ENCODE measurements around the gene COX7A2L. TPM values are rescaled to one million over a fixed set of nuclear protein-coding genes. Genes with fewer than 3 reads are reported as not detected.
"Not testable (repeated sequence)": the region's sequence is repeated elsewhere in the genome, so short reads cannot be mapped to it uniquely, and the experiment has no call there.

Gene COX7A2L
- polyA plus RNA-seq, 4 donors, result 144 to 337 (median 173) TPM

GRCh38 chr2:42392191-42392590 is 31.2 kb upstream of the COX7A2L start:
- Histone ChIP-seq H3K27ac (ENCODE audit: low read depth in 1 of 3, low read length in 2 of 3) (no peak overlapping the region), H3K27me3 (ENCODE audit: control insufficient read depth in 3 of 3, insufficient read depth in 3 of 3, low read length in 3 of 3) (no peaks in the 10 kb centered on the region), H3K4me3 (ENCODE audit: low read depth in 1 of 3, low read length in 3 of 3) (no peak overlapping the region), H3K36me3 (ENCODE audit: control insufficient read depth in 3 of 3, insufficient read depth in 2 of 3, low read depth in 1 of 3, low read length in 3 of 3) (no peaks in the 10 kb centered on the region), H3K4me1 (ENCODE audit: control insufficient read depth in 3 of 3, insufficient read depth in 2 of 3, low read depth in 1 of 3, low read length in 2 of 3) (no peaks in the 10 kb centered on the region), H3K9me3 (ENCODE audit: control insufficient read depth in 2 of 2, insufficient read depth in 1 of 2, low read depth in 1 of 2, low read length in 1 of 2) (no peaks in the 10 kb centered on the region)
- DNase-seq (no peak), FAIRE-seq (no peak)
- 95 to 100% (median 100%) methylated on average over 1 of the region's 1 CpG for WGBS, 3 donors

GRCh38 chr2:42390401-42390969 is 29.5 kb upstream of the COX7A2L start:
- 77 to 85% (median 82%) methylated on average over 5 of the region's 5 CpGs for WGBS, 3 donors

GRCh38 chr2:42386682-42387081 is 25.7 kb upstream of the COX7A2L start:
- no peak for FAIRE-seq
- no peak overlapping the region for H3K27ac ChIP-seq (ENCODE audit: low read depth in 1 of 3, low read length in 2 of 3)
- H3K27me3 ChIP-seq (ENCODE audit: control insufficient read depth in 3 of 3, insufficient read depth in 3 of 3, low read length in 3 of 3), result no peaks in the 10 kb centered on the region
- H3K4me1 ChIP-seq (ENCODE audit: control insufficient read depth in 3 of 3, insufficient read depth in 2 of 3, low read depth in 1 of 3, low read length in 2 of 3), result peaks cover 0 to 6% (median 0%) of the 10 kb centered on the region in 3 donors
- no peaks in the 10 kb centered on the region for H3K36me3 ChIP-seq (ENCODE audit: control insufficient read depth in 3 of 3, insufficient read depth in 2 of 3, low read depth in 1 of 3, low read length in 3 of 3)
- no peak for DNase-seq
- 88 to 93% (median 93%) methylated on average over 5 of the region's 5 CpGs for WGBS, 3 donors
- H3K4me3 ChIP-seq (ENCODE audit: low read depth in 1 of 3, low read length in 3 of 3), result no peak overlapping the region
- no peaks in the 10 kb centered on the region for H3K9me3 ChIP-seq (ENCODE audit: control insufficient read depth in 2 of 2, insufficient read depth in 1 of 2, low read depth in 1 of 2, low read length in 1 of 2)

More at GRCh38 chr2:42390401-42390969, 29.5 kb upstream of the COX7A2L start:
- H3K27me3 ChIP-seq (ENCODE audit: control insufficient read depth in 3 of 3, insufficient read depth in 3 of 3, low read length in 3 of 3), result no peaks in the 10 kb centered on the region
- H3K4me1 ChIP-seq (ENCODE audit: control insufficient read depth in 3 of 3, insufficient read depth in 2 of 3, low read depth in 1 of 3, low read length in 2 of 3), result peaks cover 0 to 2% (median 0%) of the 10 kb centered on the region in 3 donors
- H3K36me3 ChIP-seq (ENCODE audit: control insufficient read depth in 3 of 3, insufficient read depth in 2 of 3, low read depth in 1 of 3, low read length in 3 of 3), result no peaks in the 10 kb centered on the region
- DNase-seq (no peak), FAIRE-seq (no peak)
- H3K4me3 ChIP-seq (ENCODE audit: low read depth in 1 of 3, low read length in 3 of 3), result no peak overlapping the region
- H3K27ac ChIP-seq (ENCODE audit: low read depth in 1 of 3, low read length in 2 of 3), result no peak overlapping the region
- H3K9me3 ChIP-seq (ENCODE audit: control insufficient read depth in 2 of 2, insufficient read depth in 1 of 2, low read depth in 1 of 2, low read length in 1 of 2), result no peaks in the 10 kb centered on the region

- FAIRE-seq (no peak), DNase-seq (peak; percentile 54 to 60)
- Histone ChIP-seq H3K27ac (ENCODE audit: low read depth in 1 of 3, low read length in 2 of 3) (no peak overlapping the region), H3K4me3 (ENCODE audit: low read depth in 1 of 3, low read length in 3 of 3) (no peak overlapping the region), H3K4me1 (ENCODE audit: control insufficient read depth in 3 of 3, insufficient read depth in 2 of 3, low read depth in 1 of 3, low read length in 2 of 3) (peaks cover 0 to 6% (median 3%) of the 10 kb centered on the region in 3 donors), H3K36me3 (ENCODE audit: control insufficient read depth in 3 of 3, insufficient read depth in 2 of 3, low read depth in 1 of 3, low read length in 3 of 3) (no peaks in the 10 kb centered on the region), H3K9me3 (ENCODE audit: control insufficient read depth in 2 of 2, insufficient read depth in 1 of 2, low read depth in 1 of 2, low read length in 1 of 2) (no peaks in the 10 kb centered on the region), H3K27me3 (ENCODE audit: control insufficient read depth in 3 of 3, insufficient read depth in 3 of 3, low read length in 3 of 3) (no peaks in the 10 kb centered on the region)
- WGBS, 3 donors, result 62 to 75% (median 64%) methylated on average over 7 of the region's 7 CpGs
These were observed 24.2 kb upstream of the COX7A2L start for GRCh38 chr2:42385225-42385624.

GRCh38 chr2:42383855-42384530 is 23.0 kb upstream of the COX7A2L start:
- no peak for FAIRE-seq
- peaks cover 0 to 6% (median 3%) of the 10 kb centered on the region in 3 donors for H3K4me1 ChIP-seq (ENCODE audit: control insufficient read depth in 3 of 3, insufficient read depth in 2 of 3, low read depth in 1 of 3, low read length in 2 of 3)
- 76 to 89% (median 85%) methylated on average over 11 of the region's 11 CpGs for WGBS, 3 donors
- H3K9me3 ChIP-seq (ENCODE audit: control insufficient read depth in 2 of 2, insufficient read depth in 1 of 2, low read depth in 1 of 2, low read length in 1 of 2), result no peaks in the 10 kb centered on the region
- no peak overlapping the region for H3K4me3 ChIP-seq (ENCODE audit: low read depth in 1 of 3, low read length in 3 of 3)
- H3K27me3 ChIP-seq (ENCODE audit: control insufficient read depth in 3 of 3, insufficient read depth in 3 of 3, low read length in 3 of 3), result no peaks in the 10 kb centered on the region
- no peaks in the 10 kb centered on the region for H3K36me3 ChIP-seq (ENCODE audit: control insufficient read depth in 3 of 3, insufficient read depth in 2 of 3, low read depth in 1 of 3, low read length in 3 of 3)
- no peak overlapping the region for H3K27ac ChIP-seq (ENCODE audit: low read depth in 1 of 3, low read length in 2 of 3)
- DNase-seq, result no peak

DNA sequence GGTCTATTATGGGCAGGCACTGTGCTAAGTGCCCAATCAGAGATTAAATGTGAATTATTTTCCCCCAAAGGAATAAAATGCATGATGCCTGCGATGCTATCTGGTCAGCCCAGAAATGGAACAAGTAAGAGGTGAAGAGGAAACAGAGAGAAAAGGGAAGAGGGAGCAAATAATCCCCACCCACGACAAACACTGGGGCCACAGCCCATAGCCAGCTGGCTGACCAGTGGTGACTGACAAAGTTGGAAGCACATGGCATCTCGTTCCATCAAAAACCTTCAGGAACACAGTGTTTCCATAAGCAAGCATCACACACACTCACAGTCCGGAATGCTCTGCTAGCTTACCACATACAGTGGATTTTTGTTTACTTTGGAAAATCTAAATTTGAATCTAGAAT is 21.1 kb upstream of the COX7A2L start:
- FAIRE-seq, result no peak
- H3K27ac ChIP-seq (ENCODE audit: low read depth in 1 of 3, low read length in 2 of 3), result no peak overlapping the region
- WGBS, 3 donors, result 71 to 84% (median 73%) methylated on average over 4 of the region's 4 CpGs
- H3K27me3 ChIP-seq (ENCODE audit: control insufficient read depth in 3 of 3, insufficient read depth in 3 of 3, low read length in 3 of 3), result no peaks in the 10 kb centered on the region
- peaks cover 0 to 6% (median 3%) of the 10 kb centered on the region in 3 donors for H3K4me1 ChIP-seq (ENCODE audit: control insufficient read depth in 3 of 3, insufficient read depth in 2 of 3, low read depth in 1 of 3, low read length in 2 of 3)
- no peak for DNase-seq
- H3K36me3 ChIP-seq (ENCODE audit: control insufficient read depth in 3 of 3, insufficient read depth in 2 of 3, low read depth in 1 of 3, low read length in 3 of 3), result no peaks in the 10 kb centered on the region
- H3K4me3 ChIP-seq (ENCODE audit: low read depth in 1 of 3, low read length in 3 of 3), result no peak overlapping the region
- no peaks in the 10 kb centered on the region for H3K9me3 ChIP-seq (ENCODE audit: control insufficient read depth in 2 of 2, insufficient read depth in 1 of 2, low read depth in 1 of 2, low read length in 1 of 2)

GRCh38 chr2:42380026-42380425 is 19.0 kb upstream of the COX7A2L start:
- H3K4me1 ChIP-seq (ENCODE audit: control insufficient read depth in 3 of 3, insufficient read depth in 2 of 3, low read depth in 1 of 3, low read length in 2 of 3); H3K27ac ChIP-seq (ENCODE audit: low read depth in 1 of 3, low read length in 2 of 3); H3K9me3 ChIP-seq (ENCODE audit: control insufficient read depth in 2 of 2, insufficient read depth in 1 of 2, low read depth in 1 of 2, low read length in 1 of 2); FAIRE-seq; H3K27me3 ChIP-seq (ENCODE audit: control insufficient read depth in 3 of 3, insufficient read depth in 3 of 3, low read length in 3 of 3); H3K36me3 ChIP-seq (ENCODE audit: control insufficient read depth in 3 of 3, insufficient read depth in 2 of 3, low read depth in 1 of 3, low read length in 3 of 3); H3K4me3 ChIP-seq (ENCODE audit: low read depth in 1 of 3, low read length in 3 of 3): not testable (repeated sequence)
- 56 to 86% (median 66%) methylated on average over 7 of the region's 7 CpGs for WGBS, 3 donors
- peak; percentile 65 to 78 for DNase-seq

- Histone ChIP-seq H3K4me3 (ENCODE audit: low read depth in 1 of 3, low read length in 3 of 3) (no peak overlapping the region), H3K27ac (ENCODE audit: low read depth in 1 of 3, low read length in 2 of 3) (no peak overlapping the region), H3K9me3 (ENCODE audit: control insufficient read depth in 2 of 2, insufficient read depth in 1 of 2, low read depth in 1 of 2, low read length in 1 of 2) (no peaks in the 10 kb centered on the region), H3K27me3 (ENCODE audit: control insufficient read depth in 3 of 3, insufficient read depth in 3 of 3, low read length in 3 of 3) (no peaks in the 10 kb centered on the region), H3K4me1 (ENCODE audit: control insufficient read depth in 3 of 3, insufficient read depth in 2 of 3, low read depth in 1 of 3, low read length in 2 of 3) (peaks cover 0 to 3% (median 0%) of the 10 kb centered on the region in 3 donors), H3K36me3 (ENCODE audit: control insufficient read depth in 3 of 3, insufficient read depth in 2 of 3, low read depth in 1 of 3, low read length in 3 of 3) (no peaks in the 10 kb centered on the region)
- FAIRE-seq (no peak), DNase-seq (no peak)
- WGBS, 3 donors, result 96 to 97% (median 96%) methylated on average over 9 of the region's 9 CpGs
These were observed 17.4 kb upstream of the COX7A2L start for GRCh38 chr2:42378415-42378814.
